Common myeloid progenitor, CD34-positive (primary cell): ENCODE data around the gene DCP2.

ENCODE experiments used
- CTCF ChIA-PET: fragments of 350-600 bp; sonication (Branson Sonifier 250); formaldehyde crosslinking; loops from one replicate; lab custom pipeline; 2021; ENCODE audit warnings: antibody characterized with exemption; lab: Charles Lee
- POLR2A ChIA-PET: fragments of 350-600 bp; sonication (Branson Sonifier 250); formaldehyde crosslinking; loops from one replicate; lab custom pipeline; 2021; ENCODE audit warnings: antibody characterized with exemption; lab: Charles Lee
- DNase-seq, 3 donors: peaks; one replicate each; pipeline versions ENCODE4 v3.0.0 to v3.0.0-alpha.2; 2013
- H3K27ac ChIP-seq, 2 experiments: 1 replicate in 1 of 2; 2 replicates in 1 of 2; pipeline ENCODE4 v1.7.0; 2013; ENCODE audit warnings: inconsistent platforms in 2 of 2, low read length in 2 of 2, mild to moderate bottlenecking in 2 of 2, low read depth in 1 of 2, moderate library complexity in 1 of 2; ENCODE audit not compliant: severe bottlenecking in 2 of 2, insufficient read depth in 1 of 2, poor library complexity in 1 of 2
- H3K27me3 ChIP-seq, 5 experiments: replicated peaks in 2 of 5; 1 replicate in 3 of 5; 2 replicates in 2 of 5; pipeline versions ENCODE4 v1.6.1 to v1.7.0; 2013; ENCODE audit warnings: low read length in 4 of 5, mild to moderate bottlenecking in 2 of 5, moderate library complexity in 2 of 5, inconsistent platforms in 1 of 5; ENCODE audit not compliant: insufficient read depth in 5 of 5, control insufficient read depth in 4 of 5
- H3K36me3 ChIP-seq, 4 experiments: 1 replicate in 2 of 4; 2 replicates in 2 of 4; pipeline versions ENCODE4 v1.6.1 to v1.7.0; 2013; ENCODE audit warnings: low read length in 3 of 4, control low read depth in 1 of 4, mild to moderate bottlenecking in 1 of 4; ENCODE audit not compliant: control insufficient read depth in 4 of 4, insufficient read depth in 4 of 4
- H3K4me1 ChIP-seq, 4 experiments: 1 replicate in 3 of 4; 2 replicates in 1 of 4; pipeline versions ENCODE4 v1.6.1 to v1.7.1; 2013; ENCODE audit warnings: low read length in 3 of 4, mild to moderate bottlenecking in 3 of 4, control low read depth in 1 of 4, inconsistent platforms in 1 of 4, moderate library complexity in 1 of 4; ENCODE audit not compliant: control insufficient read depth in 4 of 4, insufficient read depth in 4 of 4; ENCODE audit errors: control extremely low read depth in 1 of 4
- H3K4me3 ChIP-seq, 7 experiments: 1 replicate in 4 of 7; 2 replicates in 3 of 7; pipeline versions ENCODE4 v1.5.1 to v1.7.0; 2013; ENCODE audit warnings: mild to moderate bottlenecking in 7 of 7, low read length in 6 of 7, moderate library complexity in 6 of 7, inconsistent platforms in 2 of 7, low read depth in 2 of 7, control low read depth in 1 of 7; ENCODE audit not compliant: insufficient read depth in 4 of 7, control insufficient read depth in 1 of 7; ENCODE audit errors: extremely low read depth in 1 of 7
- H3K9me3 ChIP-seq, 5 experiments: 1 replicate in 4 of 5; 2 replicates in 1 of 5; pipeline versions ENCODE4 v1.6.1 to v1.7.1; 2013; ENCODE audit warnings: low read length in 4 of 5, mild to moderate bottlenecking in 2 of 5, inconsistent platforms in 1 of 5, low read depth in 1 of 5, moderate library complexity in 1 of 5; ENCODE audit not compliant: control insufficient read depth in 4 of 5, insufficient read depth in 2 of 5; ENCODE audit errors: control extremely low read depth in 1 of 5
- WGBS: methylation state at CpG from one replicate; pipeline ENCODE4 v1.1.5; 2013; ENCODE audit not compliant: insufficient coverage; 5-methylcytosine and 5-hydroxymethylcytosine counted together

Gene DCP2

DNA sequence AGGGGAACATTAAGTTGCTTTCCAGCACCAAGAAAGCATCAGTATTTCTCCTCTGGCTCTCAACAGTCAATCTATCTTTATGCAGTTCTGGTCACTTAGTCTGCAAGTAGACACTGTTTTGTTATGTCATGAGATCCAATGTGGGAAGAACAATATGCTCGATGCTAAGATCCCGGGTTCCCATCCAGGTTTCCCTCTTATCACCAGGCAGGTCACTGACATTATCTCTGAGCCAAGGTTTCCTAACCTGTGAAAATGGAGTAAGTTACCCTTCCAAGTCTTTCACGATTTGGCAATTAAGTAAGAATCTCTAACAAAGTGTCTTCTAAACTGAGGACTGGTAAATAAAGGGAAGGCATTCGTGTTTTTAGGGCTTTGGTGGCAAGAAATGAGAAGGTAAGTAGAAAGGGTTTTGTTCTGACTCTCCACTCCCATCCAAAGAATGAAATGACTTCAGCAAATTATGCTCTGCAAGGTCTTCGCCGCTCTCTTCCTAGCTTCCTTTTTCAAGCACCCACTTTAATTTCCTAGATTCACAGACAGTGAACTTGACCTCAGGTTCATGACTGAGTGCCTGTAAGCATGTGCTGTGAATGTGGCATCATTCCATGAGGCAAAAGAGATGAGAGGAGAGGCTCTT is 86.4 kb downstream of the DCP2 start:
- Histone ChIP-seq H3K4me1 (peaks cover 0 to 24% (median under 1%) of the 10 kb centered on the region in 4 experiments), H3K27ac (no peak overlapping the region), H3K4me3 (no peak overlapping the region), H3K36me3 (no peaks in the 10 kb centered on the region), H3K27me3 (peaks cover 0 to 5% (median 0%) of the 10 kb centered on the region in 5 experiments), H3K9me3 (no peaks in the 10 kb centered on the region)
- ChIA-PET CTCF (no interaction called here), POLR2A (interaction anchor here (0.7 kb wide), 1 partner anchor 1319 kb away, joined by 3 read pairs; no protein-coding TSS in a partner anchor)
- DNase-seq: no peak
- WGBS: 100% methylated on average over 1 of the region's 6 CpGs

DNA sequence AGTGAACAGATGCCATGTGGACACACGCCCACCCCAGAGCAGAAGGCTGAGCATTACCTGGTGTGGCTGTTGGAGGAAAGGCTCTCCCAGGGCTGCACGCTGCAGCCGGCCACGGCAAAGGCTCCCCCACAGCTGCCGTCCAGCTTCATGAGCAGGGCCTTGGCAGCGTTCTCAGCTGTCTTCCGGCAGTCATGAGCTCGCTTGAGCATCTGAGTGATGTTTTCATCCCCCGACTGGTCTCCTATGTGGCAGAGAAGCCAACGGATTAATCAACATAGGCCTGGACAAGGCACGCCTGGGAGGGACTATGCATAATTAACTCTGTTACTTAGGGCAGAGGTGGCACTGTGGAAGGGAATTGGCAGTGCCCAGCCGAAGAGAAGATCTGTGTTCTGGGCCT is 87.3 kb downstream of the DCP2 start:
- POLR2A ChIA-PET: interaction anchor here (0.7 kb wide), 1 partner anchor 1318 kb away, joined by 3 read pairs; no protein-coding TSS in a partner anchor
- WGBS: 94% methylated on average over 11 of the region's 12 CpGs
- no peaks in the 10 kb centered on the region for H3K36me3 ChIP-seq

DNA sequence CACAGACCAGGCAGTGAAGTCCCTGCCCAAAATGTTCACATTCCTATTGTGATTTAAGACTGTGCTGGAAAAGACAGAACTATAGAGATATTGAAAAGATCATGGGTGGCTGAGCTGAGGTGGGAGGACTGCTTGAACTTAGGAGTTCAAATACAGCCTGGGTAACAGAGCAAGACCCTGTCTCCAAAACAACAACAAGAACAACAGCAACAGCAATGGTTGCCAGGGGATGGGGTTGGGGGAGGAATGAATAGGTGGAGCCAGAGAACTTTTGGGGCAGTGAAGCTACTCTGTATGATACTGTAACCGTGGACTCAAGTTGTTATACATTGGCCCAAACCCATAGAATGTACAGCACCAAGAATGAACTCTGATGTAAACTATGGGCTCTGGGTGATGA is 88.2 kb downstream of the DCP2 start:
- Histone ChIP-seq H3K27me3 (peaks cover 0 to 5% (median 0%) of the 10 kb centered on the region in 5 experiments), H3K4me3 (no peak overlapping the region), H3K27ac (no peak overlapping the region), H3K9me3 (no peaks in the 10 kb centered on the region), H3K4me1 (peaks cover 0 to 10% (median 0%) of the 10 kb centered on the region in 4 experiments), H3K36me3 (no peaks in the 10 kb centered on the region)
- no peak for DNase-seq
- WGBS: no CpG with 5 or more reads among the region's 1 CpG
- CTCF ChIA-PET: interaction anchor here (1.1 kb wide), 1 partner anchor 12 kb away, joined by 3 read pairs; no protein-coding TSS in a partner anchor
- POLR2A ChIA-PET: no interaction called here

More for the DNA sequence above, 87.3 kb downstream of the DCP2 start:
- Histone ChIP-seq H3K9me3 (no peaks in the 10 kb centered on the region), H3K4me3 (no peak overlapping the region), H3K27me3 (peaks cover 0 to 5% (median 0%) of the 10 kb centered on the region in 5 experiments), H3K4me1 (peaks cover 0 to 18% (median under 1%) of the 10 kb centered on the region in 4 experiments), H3K27ac (no peak overlapping the region)
- no peak for DNase-seq
- CTCF ChIA-PET: interaction anchor here (1.1 kb wide), 1 partner anchor 11 kb away, joined by 3 read pairs; no protein-coding TSS in a partner anchor

DNA sequence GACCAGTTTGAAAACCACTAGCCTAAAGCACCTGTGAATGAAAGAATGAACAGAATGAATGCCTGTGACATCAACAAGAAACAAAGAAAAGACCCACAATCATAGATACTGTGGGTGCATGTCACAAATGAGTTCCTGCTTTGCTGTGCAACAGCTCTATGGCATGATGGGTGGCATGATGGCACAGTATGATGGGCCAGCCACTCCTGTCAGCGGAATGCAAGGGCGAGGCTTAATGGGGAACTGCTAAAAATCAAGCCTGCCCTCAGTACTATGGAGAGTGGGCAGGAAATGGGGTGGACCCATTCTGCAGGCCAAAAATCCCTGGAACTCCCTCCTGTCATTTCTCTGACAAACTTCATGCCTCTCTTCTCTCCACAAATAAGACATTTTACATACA is 89.0 kb downstream of the DCP2 start:
- CTCF ChIA-PET: no interaction called here
- Histone ChIP-seq H3K4me1 (peaks cover 0 to 9% (median 0%) of the 10 kb centered on the region in 4 experiments), H3K27me3 (peaks cover 0 to 5% (median 0%) of the 10 kb centered on the region in 5 experiments), H3K36me3 (no peaks in the 10 kb centered on the region), H3K4me3 (no peak overlapping the region), H3K9me3 (no peaks in the 10 kb centered on the region), H3K27ac (no peak overlapping the region)
- no peak for DNase-seq
- POLR2A ChIA-PET: no interaction called here
- no CpG with 5 or more reads among the region's 2 CpGs for whole genome bisulfite sequencing

DNA sequence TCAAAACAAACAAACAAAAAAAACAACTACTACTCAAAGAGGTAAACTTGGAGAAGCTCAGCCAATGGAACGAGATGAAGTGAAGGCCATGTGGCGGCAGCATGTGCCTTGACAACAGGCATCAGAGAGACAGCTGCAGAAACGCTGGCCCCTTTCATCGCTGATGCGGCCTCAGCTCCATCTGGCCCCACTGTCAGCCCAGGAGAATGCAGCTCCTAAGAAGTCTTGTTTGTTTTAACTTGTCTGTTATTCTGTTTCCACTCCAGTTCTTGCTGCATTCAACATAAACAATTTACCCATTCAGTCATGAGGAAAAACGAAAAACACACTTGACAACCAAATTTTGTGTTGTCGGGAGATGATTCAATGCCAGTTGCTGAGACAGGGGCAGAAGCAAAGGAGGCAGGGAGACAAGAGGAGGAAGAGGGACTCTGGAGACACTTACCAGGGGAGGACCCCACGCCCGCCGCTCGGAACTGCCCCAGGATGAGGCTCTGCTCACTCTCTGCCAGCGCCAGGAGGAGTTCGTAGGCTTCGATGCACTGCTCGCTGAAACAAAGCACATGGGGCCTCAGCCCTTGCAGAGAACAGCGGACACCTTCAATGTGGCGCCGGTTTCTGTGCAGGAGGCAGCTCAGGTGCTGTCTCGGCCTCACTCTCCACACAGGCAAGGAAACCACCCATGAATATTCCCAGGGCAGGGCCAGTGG is 91.2 kb downstream of the DCP2 start:
- no peak overlapping the region for H3K27ac ChIP-seq
- H3K4me3 ChIP-seq: no peak overlapping the region
- H3K9me3 ChIP-seq: no peaks in the 10 kb centered on the region
- H3K4me1 ChIP-seq: peaks cover 0 to under 1% (median 0%) of the 10 kb centered on the region in 4 experiments
- ChIA-PET POLR2A (no interaction called here), CTCF (no interaction called here)
- DNase-seq: no peak
- WGBS: 98% methylated on average over 15 of the region's 19 CpGs
- H3K27me3 ChIP-seq: peaks cover 0 to 2% (median 0%) of the 10 kb centered on the region in 5 experiments
- H3K36me3 ChIP-seq: no peaks in the 10 kb centered on the region

DNA sequence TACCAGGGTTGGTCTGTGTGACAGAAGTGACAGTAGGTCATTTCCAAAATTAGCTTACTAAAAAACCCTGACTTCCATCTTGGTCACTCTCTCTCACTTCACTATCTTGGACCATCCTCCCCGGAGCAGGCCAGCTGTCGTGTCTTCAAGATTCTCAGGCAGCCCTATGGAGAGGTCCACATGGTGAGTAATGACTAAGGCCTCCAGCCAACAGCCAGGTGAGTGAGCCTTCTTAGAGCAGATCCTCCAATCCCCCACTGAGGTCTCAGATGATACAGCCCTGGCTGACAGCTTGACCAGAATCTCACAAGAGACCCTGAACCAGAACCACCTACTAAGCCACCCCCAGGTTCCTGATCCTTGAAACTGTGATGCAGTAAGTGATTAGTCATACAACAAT is 92.0 kb downstream of the DCP2 start:
- POLR2A ChIA-PET: no interaction called here
- 100% methylated on average over 2 of the region's 2 CpGs for WGBS
- H3K4me3 ChIP-seq: no peak overlapping the region
- H3K27me3 ChIP-seq: peaks cover 0 to 3% (median 0%) of the 10 kb centered on the region in 5 experiments
- H3K36me3 ChIP-seq: no peaks in the 10 kb centered on the region
- H3K9me3 ChIP-seq: no peaks in the 10 kb centered on the region
- CTCF ChIA-PET: no interaction called here
- H3K27ac ChIP-seq: no peak overlapping the region
- no peak for DNase-seq
- no peaks in the 10 kb centered on the region for H3K4me1 ChIP-seq
